Activated CD4-positive, CD25-positive, alpha-beta regulatory T cell treated with anti-CD3 and anti-CD28 coated beads, Interleukin-2, amount 50 U/mL, for 72 hours (primary cell): ENCODE results near the gene ABL1.

Source experiments
- DNase-seq: peaks from one replicate; pipeline ENCODE4 v3.0.0; 2021

The ABL1 gene

DNA sequence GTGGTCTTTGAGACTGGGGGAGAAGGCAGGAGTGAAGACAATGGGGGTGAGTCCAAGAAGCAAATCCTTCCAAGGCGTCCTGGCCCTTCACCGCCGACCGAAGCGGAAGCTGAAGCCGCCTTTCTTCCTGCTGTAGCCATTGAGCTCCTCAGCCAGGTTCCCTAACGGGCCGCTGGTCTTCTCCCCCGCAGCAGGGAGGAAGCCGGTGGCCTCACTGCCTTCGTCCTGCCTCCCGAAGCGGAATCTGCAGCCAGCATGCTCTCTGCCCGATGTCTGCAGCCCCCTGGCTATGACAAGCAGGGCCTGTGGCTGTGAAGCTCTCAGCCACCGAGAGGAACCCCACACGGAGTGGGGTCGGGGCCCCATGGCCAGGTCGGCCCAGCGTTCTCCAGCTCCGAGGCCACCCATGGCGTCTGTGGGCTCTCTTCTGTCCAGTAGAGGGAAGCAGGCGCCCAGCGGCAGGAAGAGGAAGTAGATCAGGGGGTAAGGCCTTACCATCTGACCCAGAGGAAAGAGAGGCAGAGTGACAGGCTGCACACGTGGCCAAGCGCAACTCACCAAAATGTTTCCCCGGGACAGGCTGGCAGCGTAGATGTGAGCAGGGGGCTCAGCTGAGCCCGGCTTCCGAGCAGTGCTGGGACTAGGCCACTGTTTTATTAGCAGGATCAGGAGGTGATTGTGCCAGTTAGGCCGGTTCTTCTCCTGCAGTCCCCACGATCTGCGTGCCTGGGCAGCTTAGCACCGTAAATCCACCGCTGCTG lies 58.5 kb downstream of the ABL1 start:
- no peak for DNase-seq

DNA sequence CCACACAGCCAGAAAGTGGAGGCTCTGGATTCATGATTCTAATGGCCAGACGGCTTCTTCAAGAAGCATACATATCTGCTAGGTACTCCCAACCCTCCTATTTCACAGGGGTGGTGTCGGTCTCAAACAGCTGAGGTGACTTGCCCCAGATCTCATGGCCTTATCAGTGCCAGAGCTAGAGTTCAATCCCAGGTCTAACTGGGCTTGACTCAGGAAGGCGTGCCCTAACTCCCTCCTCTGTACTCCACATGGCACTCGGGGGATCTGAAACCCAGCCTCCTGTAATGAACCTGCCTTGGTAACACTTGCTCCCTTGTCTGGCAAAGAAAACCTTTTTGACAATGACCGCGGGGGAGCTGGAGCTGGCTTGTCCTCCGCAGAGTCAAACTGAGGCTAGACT lies 59.5 kb downstream of the ABL1 start:
- no peak for DNase-seq

GRCh38 chr9:130895038-130895437 lies 60.0 kb downstream of the ABL1 start:
- DNase-seq, result no peak

DNA sequence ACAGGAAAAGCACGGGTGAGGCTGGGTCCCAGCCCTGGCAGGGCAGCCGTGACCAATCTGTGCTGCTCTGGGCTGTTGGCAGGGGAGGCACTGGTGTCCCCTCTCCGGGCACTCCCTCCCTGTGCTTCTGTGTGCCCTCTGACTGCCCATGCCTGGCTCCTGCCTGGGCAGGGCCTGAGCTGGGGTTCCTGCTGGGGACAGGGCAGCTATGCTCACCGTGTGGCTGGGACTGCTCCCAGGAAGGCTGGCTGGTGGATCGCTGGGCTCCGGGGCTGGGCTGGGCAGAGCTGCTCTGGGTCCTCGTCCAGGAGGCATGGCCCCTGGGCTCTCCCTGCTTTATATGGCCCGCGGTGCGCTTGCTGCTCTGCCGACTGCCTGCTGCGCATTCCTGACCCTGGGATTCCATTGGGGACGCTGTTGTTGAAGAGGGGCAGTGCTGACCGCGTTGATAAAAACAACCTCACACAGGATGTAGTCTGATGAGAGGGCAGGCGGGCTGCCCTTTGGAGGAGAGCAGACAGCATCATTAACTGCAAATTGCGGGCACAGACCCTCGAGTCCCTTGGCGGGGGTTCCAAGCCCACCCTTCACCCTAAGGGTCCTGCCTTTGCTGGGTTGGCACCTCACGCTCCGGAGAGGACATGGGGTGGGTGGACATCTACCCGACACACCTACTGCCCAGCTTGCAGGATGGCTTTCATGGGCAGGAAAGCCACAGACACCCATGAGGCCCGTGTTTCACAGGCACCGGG lies 60.6 kb downstream of the ABL1 start:
- DNase-seq, result no peak

- no peak for DNase-seq
These were observed 61.4 kb downstream of the ABL1 start, which contains the start of gene QRFP for GRCh38 chr9:130896233-130897014. TSS of gene QRFP (minus strand) at chr9:130896812. CDS start at chr9:130893838, 2,974 bp downstream.

DNA sequence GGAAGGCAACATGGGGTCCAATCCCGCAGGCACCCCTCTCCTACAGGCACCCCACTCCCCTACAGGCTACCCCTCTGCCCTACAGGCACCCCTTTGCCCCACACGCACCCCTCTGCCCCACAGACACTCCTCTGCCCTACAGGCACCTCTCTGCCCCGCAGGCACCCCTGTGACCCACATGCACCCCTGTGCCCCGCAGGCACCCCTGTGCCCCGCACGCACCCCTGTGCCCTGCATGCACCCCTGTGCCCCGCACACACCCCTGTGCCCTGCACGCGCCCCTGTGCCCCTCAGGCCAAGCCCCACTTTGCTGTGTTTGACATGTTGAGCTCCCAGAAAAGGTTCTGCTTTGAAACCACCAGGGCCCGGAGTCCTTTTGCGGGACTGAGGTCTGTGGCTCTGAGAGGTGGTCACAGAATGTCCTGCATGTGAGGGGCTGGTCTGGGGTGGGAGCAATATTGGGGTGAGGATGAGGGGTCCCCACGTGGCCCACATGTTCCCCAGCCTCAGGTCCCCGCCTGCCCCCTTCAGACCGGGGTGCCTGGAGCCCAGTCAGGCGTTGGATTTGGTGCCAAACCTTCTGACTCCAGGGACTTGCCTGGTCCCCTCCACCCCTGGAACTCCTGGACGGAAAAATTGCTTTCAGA lies 62.2 kb downstream of the ABL1 start:
- no peak for DNase-seq

DNA sequence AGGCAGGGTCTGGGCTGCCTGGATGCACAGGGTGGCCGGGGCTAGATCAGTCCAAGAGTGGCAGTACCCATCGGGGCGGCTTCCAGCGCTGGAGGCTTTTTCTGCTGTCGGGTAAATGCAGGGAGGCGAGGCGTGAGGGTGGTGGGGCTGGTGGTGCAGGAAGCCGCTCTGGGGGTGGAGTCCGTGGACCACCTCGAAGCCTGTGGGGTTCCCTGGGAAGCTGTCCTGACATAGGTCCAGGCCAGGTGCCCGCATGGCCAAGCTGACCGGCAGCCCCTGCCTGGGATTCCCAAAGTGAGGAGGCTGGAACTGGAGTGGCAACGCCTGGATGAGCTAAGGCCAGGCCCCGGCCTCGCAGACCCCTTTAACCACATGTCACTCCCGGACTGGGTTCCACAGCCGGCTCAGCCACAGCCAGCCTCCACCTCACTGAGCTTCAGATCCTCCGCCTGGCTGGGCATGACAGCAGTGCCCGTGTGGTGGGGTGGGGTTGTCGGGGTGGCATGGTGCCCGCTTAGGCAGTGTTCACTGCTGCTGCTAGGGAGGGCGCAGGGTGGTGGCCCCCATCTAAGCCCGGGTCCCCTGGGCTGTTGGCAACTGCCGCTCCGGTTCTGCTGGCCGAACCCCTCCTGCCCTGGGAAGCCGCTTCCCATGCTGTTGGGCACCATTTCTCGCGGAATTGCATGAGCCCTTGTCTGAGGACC lies 62.9 kb downstream of the ABL1 start:
- no peak for DNase-seq

- no peak for DNase-seq
These were observed 63.4 kb downstream of the ABL1 start for GRCh38 chr9:130898552-130898852.

DNA sequence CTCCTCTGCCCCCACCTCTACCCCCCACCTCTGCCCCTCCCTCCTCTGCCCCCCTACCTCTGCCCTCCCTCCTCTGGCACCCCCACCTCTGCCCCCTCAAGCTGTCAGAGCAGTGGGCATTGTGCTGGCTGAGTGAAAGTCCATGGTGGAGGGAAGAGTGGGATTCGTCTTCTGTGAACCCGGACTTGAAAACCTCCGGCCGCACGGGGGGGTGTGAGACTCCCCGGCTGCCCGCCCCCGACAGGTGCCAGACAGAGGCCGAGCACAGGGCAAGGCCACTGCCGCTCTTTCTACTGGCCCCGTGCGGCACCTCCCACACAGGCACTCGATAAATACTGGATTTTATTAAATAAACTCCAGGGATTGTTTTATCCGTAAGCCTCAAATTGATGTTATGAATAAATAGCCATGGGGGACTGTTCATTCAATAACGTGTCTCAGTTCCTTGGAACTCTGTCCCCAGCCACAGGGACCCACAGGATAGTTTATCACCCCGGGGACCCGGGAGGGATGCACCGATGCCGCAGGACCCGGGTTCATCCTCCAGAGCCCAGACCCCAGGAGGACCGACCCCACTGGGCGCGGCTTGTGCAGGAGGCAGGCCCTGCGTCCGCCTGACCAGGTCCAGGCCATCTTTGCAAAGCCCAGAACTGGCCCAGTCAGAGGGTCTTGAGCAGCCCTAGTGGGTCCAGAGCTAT lies 64.1 kb downstream of the ABL1 start:
- DNase-seq, result no peak

DNA sequence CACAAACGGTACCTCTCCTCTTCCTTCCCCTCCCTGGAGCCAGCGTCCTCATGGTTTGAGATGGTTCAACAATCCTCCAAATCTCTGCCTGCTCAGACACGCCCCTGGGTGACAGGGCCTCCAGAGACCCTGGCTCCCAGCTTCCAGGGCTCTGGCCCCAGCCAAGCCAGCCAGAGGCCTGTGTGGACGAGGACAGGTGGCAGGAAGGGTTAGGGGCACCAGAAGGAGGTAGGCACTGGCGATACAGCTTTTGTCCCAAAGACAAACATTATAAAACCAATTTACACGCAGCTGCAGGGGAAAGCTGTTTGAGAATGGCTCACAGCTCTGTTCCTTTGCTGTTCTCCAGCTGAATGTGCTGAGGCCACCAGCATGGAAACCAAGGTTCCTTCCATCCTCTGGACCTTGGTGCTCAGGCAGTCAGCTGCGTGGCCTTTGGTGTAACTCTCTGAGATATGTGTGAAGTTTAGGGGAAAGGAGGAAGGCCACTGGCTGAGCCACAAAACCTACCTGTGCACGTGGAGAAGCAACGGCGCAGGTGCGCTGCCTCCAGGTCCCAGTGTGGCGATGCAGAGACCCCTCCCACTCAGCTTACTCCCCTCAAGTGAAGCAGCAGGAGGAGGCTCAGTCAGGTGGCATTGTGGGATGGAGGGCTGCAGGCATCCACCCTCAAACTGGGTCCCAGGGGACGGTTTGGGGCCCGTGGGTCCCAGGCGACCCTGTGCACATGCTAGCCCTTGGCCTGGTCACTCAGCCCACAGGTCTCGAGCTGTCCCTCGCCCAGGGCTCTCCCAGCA lies 65.8 kb downstream of the ABL1 start:
- DNase-seq, result no peak

DNA sequence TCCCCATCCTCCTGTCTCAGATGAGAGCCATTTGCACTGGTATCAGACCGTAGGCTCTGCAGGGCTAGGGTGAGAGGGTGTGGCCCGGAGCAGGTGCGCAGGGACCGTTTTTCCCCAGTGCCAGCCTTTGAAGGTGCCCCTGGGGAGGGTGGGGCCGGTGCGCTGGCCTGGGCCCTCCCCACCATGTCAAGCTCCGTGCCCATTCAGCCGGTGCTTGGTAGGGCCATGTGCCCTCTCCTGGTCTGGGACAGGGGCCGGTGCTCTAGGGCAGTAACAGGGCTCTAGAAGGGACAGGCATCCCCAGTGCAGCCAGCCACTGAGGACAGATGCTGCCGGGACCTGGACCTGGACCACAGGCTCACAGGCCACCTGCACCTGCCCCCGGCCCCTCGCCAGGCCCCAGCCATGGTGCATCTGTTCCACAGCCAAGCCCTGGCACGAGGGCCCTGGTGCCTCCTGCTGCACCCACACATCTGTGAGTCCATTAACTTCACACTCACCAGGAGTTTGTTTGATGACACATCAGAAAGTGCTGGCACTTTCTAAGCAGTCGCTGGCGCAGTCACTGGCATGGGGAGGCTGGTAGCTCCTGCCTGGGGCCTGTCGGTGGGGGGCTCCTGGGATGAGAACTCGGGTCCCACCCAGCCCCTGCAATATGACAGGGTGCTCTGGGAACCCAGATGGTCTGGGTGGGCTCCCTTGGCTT lies 66.6 kb downstream of the ABL1 start:
- no peak for DNase-seq

DNA sequence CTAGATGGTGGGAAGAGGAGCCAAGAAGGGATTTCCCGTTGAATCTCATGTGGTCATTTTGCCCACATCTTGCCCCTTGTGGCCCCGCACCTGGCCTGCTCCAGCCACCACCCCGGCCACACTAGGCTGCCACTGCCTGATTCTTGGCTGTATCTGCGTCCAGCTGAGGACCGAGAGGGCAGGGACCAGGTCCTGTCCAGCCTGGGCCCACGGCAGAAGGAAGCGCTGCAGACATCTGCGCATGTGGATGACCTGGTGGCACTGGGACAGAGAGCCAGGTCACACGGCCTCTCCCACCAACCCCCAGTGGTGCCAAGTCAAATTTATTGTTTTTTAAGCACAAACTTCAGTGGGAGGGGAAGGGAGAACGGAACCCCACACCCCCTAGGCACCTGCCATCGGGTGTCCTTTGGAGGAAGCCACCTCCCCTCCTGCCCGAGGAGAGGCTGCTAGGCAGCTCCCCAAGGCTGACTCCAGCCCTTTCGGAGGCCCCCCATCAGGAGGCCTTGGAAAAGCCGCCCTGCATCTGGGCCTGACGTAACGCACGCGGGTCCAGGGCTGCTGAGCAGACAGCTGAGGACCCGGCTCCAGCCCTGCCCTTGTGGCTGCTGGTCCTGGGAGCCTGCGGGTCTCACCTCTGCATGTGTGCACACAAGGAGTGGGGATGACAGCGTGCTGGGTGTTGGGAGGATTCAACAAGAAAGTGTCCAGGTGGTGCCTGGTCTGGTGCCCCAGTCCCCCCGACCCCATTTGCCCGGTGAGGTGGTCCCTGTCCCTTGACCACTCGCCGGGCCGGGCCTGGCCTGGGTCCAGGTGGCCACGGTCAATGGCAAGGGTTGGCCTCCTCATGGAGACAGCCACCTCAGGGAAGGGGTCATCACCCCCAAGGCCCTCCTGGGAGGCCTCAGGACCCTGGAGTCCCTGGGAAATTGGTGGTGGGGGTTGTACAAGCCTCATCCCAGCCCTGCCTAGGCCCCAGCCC lies 67.4 kb downstream of the ABL1 start:
- DNase-seq, result no peak

DNA sequence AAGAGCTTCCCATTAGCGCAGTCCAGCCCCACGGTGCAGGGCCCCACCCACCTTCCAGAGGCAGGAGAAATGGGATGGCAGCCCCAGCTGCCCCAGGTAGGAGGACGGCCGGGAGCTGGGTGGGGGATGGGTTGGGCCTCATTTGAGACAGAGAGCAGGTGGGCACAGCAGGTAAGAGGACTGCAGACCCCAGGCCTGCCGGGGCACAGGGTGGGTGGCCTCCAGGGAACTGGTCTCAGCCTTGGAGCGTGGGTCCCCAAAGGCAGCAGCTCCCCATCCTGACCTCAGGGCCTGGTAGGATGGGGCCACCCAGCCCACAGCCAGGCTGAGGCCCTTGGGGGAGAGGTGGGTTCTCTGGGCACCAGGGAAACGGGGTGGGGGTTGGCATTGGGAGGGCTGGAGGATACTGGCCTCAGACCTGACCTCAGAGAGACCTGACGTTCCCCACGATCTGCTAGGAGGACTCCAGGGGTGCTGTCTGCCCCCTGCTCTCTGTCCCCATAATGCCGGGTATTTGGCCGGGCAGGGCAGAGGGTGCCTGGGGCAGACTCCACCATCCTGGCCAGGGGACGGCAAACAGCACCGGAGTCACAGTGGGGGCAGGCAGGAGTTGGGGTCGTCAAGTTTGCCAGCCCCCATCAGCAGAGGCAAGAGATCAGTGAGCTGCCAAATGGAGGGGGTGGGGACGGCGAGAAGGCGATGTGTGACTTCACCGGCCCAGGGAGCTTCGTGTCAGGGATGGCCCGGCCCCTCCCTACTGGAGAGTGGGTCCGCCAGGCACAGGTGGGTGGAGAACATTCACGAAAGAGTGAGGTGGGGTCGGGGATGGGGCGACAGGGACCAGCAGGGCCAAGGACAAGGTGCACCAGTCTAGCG lies 68.4 kb downstream of the ABL1 start:
- no peak for DNase-seq

GRCh38 chr9:130904070-130905044 lies 69.3 kb downstream of the ABL1 start:
- no peak for DNase-seq

DNA sequence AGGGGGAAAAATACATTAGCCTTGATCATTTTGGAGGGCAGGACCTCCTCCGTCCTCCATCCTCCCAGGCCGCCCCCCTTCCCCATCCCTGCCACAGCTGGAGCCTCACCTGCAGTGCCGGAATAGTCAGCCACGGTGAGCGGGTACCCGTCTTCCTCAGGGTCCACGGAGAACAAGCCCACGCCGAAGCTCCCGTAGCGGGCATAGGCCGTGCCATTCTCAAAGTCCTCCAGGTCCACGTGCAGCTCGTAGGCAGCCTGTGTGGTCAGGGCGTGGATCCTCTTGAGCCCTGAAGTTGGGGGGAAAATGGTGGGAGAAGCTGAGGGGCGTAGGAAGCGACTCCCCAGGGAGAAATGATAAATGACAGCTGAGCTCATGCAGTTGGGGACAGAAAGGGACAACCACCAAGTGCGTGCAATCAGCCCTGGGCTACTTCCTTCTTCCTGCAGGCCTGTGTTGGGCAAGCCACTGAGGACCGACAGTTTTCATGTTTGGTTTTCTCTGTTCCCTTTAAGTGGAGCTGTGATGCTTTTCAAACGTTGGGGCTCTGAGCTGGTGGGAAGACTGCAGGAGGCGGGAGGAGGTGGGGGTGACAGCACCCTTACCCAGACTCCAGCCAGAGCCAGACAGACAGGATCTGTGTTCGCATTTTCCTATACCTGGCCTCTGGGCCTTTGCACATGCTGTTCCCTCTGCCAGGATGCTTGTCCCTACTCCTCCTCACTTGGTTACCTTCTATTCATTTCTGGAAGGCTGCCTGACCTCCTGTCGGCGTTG lies 70.3 kb downstream of the ABL1 start:
- DNase-seq, result no peak
